H9 (cell line): ENCODE results near the gene TEX26. TPM values are rescaled to one million over a fixed set of nuclear protein-coding genes. Genes with fewer than 3 reads are reported as not detected.

ENCODE experiments used
- DNase-seq: peaks from one replicate; pipeline ENCODE4 v3.0.0-alpha.2; 2017
- H2AFZ ChIP-seq: one replicate; pipeline ENCODE4 v1.6.1; 2013; ENCODE audit warnings: mild to moderate bottlenecking, low read length, control low read depth, moderate library complexity
- H2AK5ac ChIP-seq: 2 replicates; pipeline ENCODE4 v1.6.1; 2013; ENCODE audit warnings: low read length, control low read depth, mixed read lengths; ENCODE audit not compliant: insufficient read length
- H2BK120ac ChIP-seq: one replicate; pipeline ENCODE4 v1.6.1; 2013; ENCODE audit warnings: low read depth, mild to moderate bottlenecking, low read length, control low read depth, inconsistent platforms; ENCODE audit not compliant: poor library complexity, severe bottlenecking
- H2BK12ac ChIP-seq: 2 replicates; pipeline ENCODE4 v1.6.1; 2013; ENCODE audit warnings: low read length, control low read depth, mixed read lengths, low read depth; ENCODE audit not compliant: insufficient read length
- H2BK15ac ChIP-seq: 2 replicates; pipeline ENCODE4 v1.6.1; 2013; ENCODE audit warnings: low read depth, low read length, control low read depth
- H2BK20ac ChIP-seq: one replicate; pipeline ENCODE4 v1.6.1; 2013; ENCODE audit warnings: low read depth, mild to moderate bottlenecking, low read length, control low read depth, inconsistent platforms; ENCODE audit not compliant: poor library complexity, severe bottlenecking
- H2BK5ac ChIP-seq: 2 replicates; pipeline ENCODE4 v1.6.1; 2013; ENCODE audit warnings: low read length, control low read depth, mixed read lengths; ENCODE audit not compliant: insufficient read length
- H3K14ac ChIP-seq: 2 replicates; pipeline ENCODE4 v1.6.1; 2013; ENCODE audit warnings: low read length, control low read depth; ENCODE audit not compliant: insufficient read depth
- H3K18ac ChIP-seq: 2 replicates; pipeline ENCODE4 v1.6.1; 2013; ENCODE audit warnings: low read depth, mild to moderate bottlenecking, mixed read lengths, low read length, control low read depth; ENCODE audit not compliant: insufficient read length
- H3K23ac ChIP-seq: 2 replicates; pipeline ENCODE4 v1.6.1; 2013; ENCODE audit warnings: low read length, control low read depth, mixed read lengths, low read depth; ENCODE audit not compliant: insufficient read length
- H3K23me2 ChIP-seq: 2 replicates; pipeline ENCODE4 v1.6.1; 2013; ENCODE audit warnings: low read depth, mild to moderate bottlenecking, mixed read lengths, low read length, control low read depth; ENCODE audit not compliant: insufficient read length, poor library complexity, severe bottlenecking
- H3K27ac ChIP-seq: 2 replicates; pipeline ENCODE4 v1.5.1; 2013; ENCODE audit warnings: low read length, control low read depth, mixed read lengths, low read depth; ENCODE audit not compliant: insufficient read length
- H3K27me3 ChIP-seq: 2 replicates; pipeline ENCODE4 v1.6.1; 2013; ENCODE audit warnings: low read length, control low read depth, inconsistent platforms; ENCODE audit not compliant: insufficient read depth
- H3K4ac ChIP-seq: 2 replicates; pipeline ENCODE4 v1.6.1; 2013; ENCODE audit warnings: low read depth, mild to moderate bottlenecking, control low read depth, inconsistent platforms, low read length, moderate library complexity
- H3K4me1 ChIP-seq: 2 replicates; pipeline ENCODE4 v1.6.1; 2013; ENCODE audit warnings: low read length, control low read depth, inconsistent platforms; ENCODE audit not compliant: insufficient read depth
- H3K4me2 ChIP-seq: 2 replicates; pipeline ENCODE4 v1.6.1; 2013; ENCODE audit warnings: low read length, control low read depth, mixed read lengths; ENCODE audit not compliant: insufficient read length, insufficient read depth
- H3K56ac ChIP-seq: 2 replicates; pipeline ENCODE4 v1.6.1; 2013; ENCODE audit warnings: low read depth, mild to moderate bottlenecking, mixed read lengths, low read length, control low read depth; ENCODE audit not compliant: insufficient read length
- H3K79me1 ChIP-seq: 2 replicates; pipeline ENCODE4 v1.6.1; 2013; ENCODE audit warnings: low read depth, mild to moderate bottlenecking, moderate library complexity, low read length, control low read depth, inconsistent platforms; ENCODE audit not compliant: insufficient read depth, poor library complexity, severe bottlenecking
- H3K79me2 ChIP-seq: 2 replicates; pipeline ENCODE4 v1.6.1; 2013; ENCODE audit warnings: low read length, control low read depth, inconsistent platforms; ENCODE audit not compliant: insufficient read depth
- H3K9ac ChIP-seq: 2 replicates; pipeline ENCODE4 v1.6.1; 2013; ENCODE audit warnings: low read length, control low read depth, mixed read lengths; ENCODE audit not compliant: insufficient read length; ENCODE audit errors: extremely low read depth
- H3K9me3 ChIP-seq: one replicate; pipeline ENCODE4 v1.6.1; 2013; ENCODE audit warnings: low read depth, low read length, inconsistent platforms; ENCODE audit not compliant: control insufficient read depth
- H3T11ph ChIP-seq: one replicate; pipeline ENCODE4 v1.6.1; 2013; ENCODE audit warnings: mild to moderate bottlenecking, low read length, control low read depth, inconsistent platforms
- H4K20me1 ChIP-seq: one replicate; pipeline ENCODE4 v1.6.1; 2013; ENCODE audit not compliant: control insufficient read depth, insufficient read length, insufficient read depth
- H4K5ac ChIP-seq: 2 replicates; pipeline ENCODE4 v1.6.1; 2013; ENCODE audit warnings: low read depth, mild to moderate bottlenecking, mixed read lengths, low read length, control low read depth; ENCODE audit not compliant: insufficient read length
- H4K8ac ChIP-seq: replicated peaks from 2 replicates; pipeline ENCODE4 v1.6.1; 2013; ENCODE audit warnings: low read length, control low read depth, mixed read lengths, low read depth; ENCODE audit not compliant: insufficient read length
- H4K91ac ChIP-seq: 2 replicates; pipeline ENCODE4 v1.6.1; 2013; ENCODE audit warnings: low read depth, mild to moderate bottlenecking, moderate library complexity, mixed read lengths, low read length, control low read depth; ENCODE audit not compliant: insufficient read length
- H3K27ac Mint-ChIP-seq, 3 experiments: 2 replicates in 2 of 3; 3 replicates in 1 of 3; pipeline ENCODE4 v1.8.0; 2020 to 2021; ENCODE audit warnings: mixed read lengths in 3 of 3, mild to moderate bottlenecking in 1 of 3, moderate library complexity in 1 of 3
- H3K27me3 Mint-ChIP-seq: 2 replicates; pipeline ENCODE4 v1.8.0; 2021; ENCODE audit warnings: low read depth, mild to moderate bottlenecking, moderate library complexity, mixed read lengths
- H3K36me3 Mint-ChIP-seq, 3 experiments: 2 replicates in 2 of 3; 3 replicates in 1 of 3; pipeline ENCODE4 v1.8.0; 2020 to 2021; ENCODE audit warnings: low read depth in 3 of 3, mixed read lengths in 3 of 3; ENCODE audit not compliant: insufficient read depth in 1 of 3
- H3K4me1 Mint-ChIP-seq, 2 experiments: 2 replicates each; pipeline ENCODE4 v1.8.0; 2020; ENCODE audit warnings: mixed read lengths in 2 of 2
- H3K4me3 Mint-ChIP-seq, 2 experiments: 2 replicates in 1 of 2; 3 replicates in 1 of 2; pipeline ENCODE4 v1.8.0; 2020 to 2021; ENCODE audit warnings: mild to moderate bottlenecking in 2 of 2, mixed read lengths in 2 of 2, moderate library complexity in 1 of 2
- H3K9me3 Mint-ChIP-seq, 2 experiments: 2 replicates in 1 of 2; 3 replicates in 1 of 2; pipeline ENCODE4 v1.8.0; 2020; ENCODE audit warnings: mild to moderate bottlenecking in 2 of 2, mixed read lengths in 2 of 2, moderate library complexity in 1 of 2
- CTCF ChIP-seq: fragments of 200-600 bp; sonication (generic); conservative IDR thresholded peaks from 3 replicates; pipeline ENCODE4 v1.8.0; 2021; ENCODE audit warnings: antibody characterized with exemption, mild to moderate bottlenecking
- WGBS: extraction: QIAGEN DNeasy Blood & Tissue Kit; methylation state at CpG from one replicate; pipeline ENCODE4 v1.1.7; 2013; ENCODE audit warnings: missing lambda C conversion rate, low lambda C conversion rate, mixed read lengths; ENCODE audit not compliant: insufficient read length; ENCODE audit errors: extremely low coverage; 5-methylcytosine and 5-hydroxymethylcytosine counted together
- total RNA-seq: library from RNA; stranded (reverse); gene quantifications from 2 replicates; pipeline ENCODE4 v1.2.1, GENCODE V29; 2021

The TEX26 gene
- total RNA-seq, 1 experiment from 2014 or later, result not detected

DNA sequence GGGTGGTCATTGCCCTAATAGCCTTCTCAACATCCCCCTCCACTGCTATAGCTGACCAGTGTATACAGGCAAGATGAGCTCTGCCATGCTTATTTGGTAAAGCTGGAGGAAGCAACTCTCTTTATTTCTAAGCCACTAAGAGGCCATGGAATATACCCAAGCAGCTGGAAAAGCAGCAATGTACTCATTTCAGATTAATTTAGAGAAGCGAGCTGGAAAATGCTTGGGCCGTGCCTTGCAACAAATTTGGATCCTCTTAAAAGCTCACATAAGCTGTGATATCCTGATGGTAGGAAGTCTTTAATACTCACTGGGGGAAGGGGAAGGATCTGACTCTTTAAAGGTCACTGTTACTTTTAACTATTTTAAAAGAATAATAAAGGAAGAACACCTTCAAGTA, 77.8 kb downstream of the TEX26 start:
- no peaks in the 10 kb centered on the region for H3K27me3 Mint-ChIP-seq
- Histone ChIP-seq H3K79me2 (no peaks in the 10 kb centered on the region), H3K23me2 (no peaks in the 10 kb centered on the region), H2BK15ac (no peak overlapping the region), H4K8ac (no peak overlapping the region), H3K27ac (no peak overlapping the region), H3K23ac (no peak overlapping the region), H3K9ac (no peak overlapping the region), H3K27me3 (no peaks in the 10 kb centered on the region), H4K91ac (no peak overlapping the region), H3K4me1 (no peaks in the 10 kb centered on the region), H4K20me1 (no peaks in the 10 kb centered on the region), H2AFZ (no peak overlapping the region), H3K4ac (no peak overlapping the region), H4K5ac (no peak overlapping the region), H3K9me3 (no peaks in the 10 kb centered on the region), H2BK12ac (no peak overlapping the region), H3K14ac (no peak overlapping the region), H2AK5ac (no peak overlapping the region), H2BK20ac (no peak overlapping the region), H3K18ac (no peak overlapping the region), H3K79me1 (no peaks in the 10 kb centered on the region), H2BK120ac (no peak overlapping the region), H3T11ph (no peak overlapping the region), H3K56ac (no peak overlapping the region), H2BK5ac (no peak overlapping the region), H3K4me2 (no peak overlapping the region)
- no peaks in the 10 kb centered on the region for H3K9me3 Mint-ChIP-seq
- DNase-seq, result no peak
- no peak overlapping the region for H3K4me3 Mint-ChIP-seq
- no CpG with 5 or more reads among the region's 2 CpGs for WGBS
- peaks cover 23 to 25% of the 10 kb centered on the region in 2 experiments for H3K4me1 Mint-ChIP-seq
- no peak for TF ChIP-seq CTCF
- H3K36me3 Mint-ChIP-seq, result no peaks in the 10 kb centered on the region
- H3K27ac Mint-ChIP-seq, result no peak overlapping the region
